ENCODE measurements around the gene SLAMF6.

GRCh38 chr1:160460214-160460642, 62.8 kb downstream of the SLAMF6 start:
- no peak for TF ChIP-seq CTCF (IDR thresholded peaks at IDR 0.05 in 4 of 5, conservative IDR thresholded peaks at IDR 0.05 in 1 of 5)
- TF ChIP-seq POLR2A (IDR thresholded peaks at IDR 0.05) = no peak

Measured in gastrocnemius medialis (tissue), 4 donors.